Measurements from ENCODE around the gene PAPPA.

PAPPA gene

GRCh38 chr9:116202219-116202912 is 48.8 kb downstream of the PAPPA start:
- TF ChIP-seq CTCF (conservative IDR thresholded peaks at IDR 0.05) (no peak), ZFX (IDR thresholded peaks at IDR 0.05) (no peak)
- no peak overlapping the region for H3K27ac ChIP-seq

DNA sequence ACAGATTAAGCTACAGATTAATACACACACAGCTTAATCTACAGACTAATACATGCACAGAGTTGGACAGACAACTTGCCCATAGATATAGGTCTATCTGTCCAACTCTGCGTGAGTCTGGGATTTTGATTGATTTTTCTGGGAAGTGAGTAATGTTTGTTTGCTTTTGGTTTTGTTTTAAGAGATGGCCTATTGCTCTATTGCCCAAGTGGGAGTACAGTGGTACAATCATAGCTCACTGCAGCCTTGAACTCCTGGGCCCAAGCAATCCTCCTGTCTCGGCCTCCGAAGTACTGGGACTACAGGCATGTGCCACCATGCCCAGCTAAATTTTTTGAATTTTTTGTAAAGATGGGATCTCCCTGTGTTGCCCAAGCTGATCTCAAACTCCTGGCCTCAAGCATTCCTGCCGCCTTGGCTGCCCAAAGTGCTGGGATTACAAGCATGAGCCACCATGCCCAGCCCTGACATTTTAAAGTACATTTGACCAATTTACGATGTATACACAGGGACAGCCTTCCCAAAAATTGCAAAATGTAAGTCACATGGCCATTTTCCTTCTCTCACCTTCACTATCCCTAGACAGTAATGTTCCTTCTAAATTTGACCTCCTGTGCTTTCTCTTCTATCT is 50.8 kb downstream of the PAPPA start:
- no peak for TF ChIP-seq CTCF (conservative IDR thresholded peaks at IDR 0.05)
- no peak for TF ChIP-seq ZFX (IDR thresholded peaks at IDR 0.05)
- H3K27ac ChIP-seq: no peak overlapping the region

DNA sequence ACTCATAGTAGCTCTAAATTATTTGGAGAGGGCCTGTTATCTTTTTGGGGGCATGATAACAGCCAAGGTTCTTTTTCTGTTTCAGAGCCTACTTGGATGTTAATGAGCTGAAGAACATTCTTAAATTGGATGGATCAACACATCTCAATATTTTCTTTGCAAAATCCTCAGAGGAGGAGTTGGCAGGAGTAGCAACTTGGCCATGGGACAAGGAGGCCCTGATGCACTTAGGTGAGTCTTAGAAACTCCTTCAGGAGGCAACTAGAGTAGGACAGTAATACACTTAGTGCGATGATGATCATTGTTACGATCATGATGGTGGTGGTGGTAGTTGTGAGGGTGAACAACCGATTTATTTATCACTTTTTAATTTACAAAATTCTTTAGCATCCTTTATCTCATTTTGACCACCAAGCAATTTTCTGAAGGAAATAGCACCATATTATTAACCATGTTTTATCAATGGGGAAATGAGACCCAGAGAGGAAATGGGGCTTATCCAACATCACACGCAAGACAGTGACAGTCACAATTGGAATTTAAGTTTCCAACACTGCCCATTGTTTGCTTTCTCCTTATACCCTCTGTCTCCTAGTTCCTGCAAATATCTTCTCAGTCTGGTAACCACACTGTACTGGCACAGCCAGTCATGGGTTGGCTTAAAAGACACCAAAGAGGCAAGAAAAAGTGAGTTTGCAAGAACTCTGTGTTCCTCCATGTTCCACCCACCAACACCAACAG is 54.0 kb downstream of the PAPPA start:
- no peak for TF ChIP-seq CTCF (conservative IDR thresholded peaks at IDR 0.05)
- no peak for TF ChIP-seq ZFX (IDR thresholded peaks at IDR 0.05)
- H3K27ac ChIP-seq: no peak overlapping the region

GRCh38 chr9:116208417-116209232 is 55.0 kb downstream of the PAPPA start:
- TF ChIP-seq CTCF (conservative IDR thresholded peaks at IDR 0.05) (no peak), ZFX (IDR thresholded peaks at IDR 0.05) (no peak)
- H3K27ac ChIP-seq: no peak overlapping the region

DNA sequence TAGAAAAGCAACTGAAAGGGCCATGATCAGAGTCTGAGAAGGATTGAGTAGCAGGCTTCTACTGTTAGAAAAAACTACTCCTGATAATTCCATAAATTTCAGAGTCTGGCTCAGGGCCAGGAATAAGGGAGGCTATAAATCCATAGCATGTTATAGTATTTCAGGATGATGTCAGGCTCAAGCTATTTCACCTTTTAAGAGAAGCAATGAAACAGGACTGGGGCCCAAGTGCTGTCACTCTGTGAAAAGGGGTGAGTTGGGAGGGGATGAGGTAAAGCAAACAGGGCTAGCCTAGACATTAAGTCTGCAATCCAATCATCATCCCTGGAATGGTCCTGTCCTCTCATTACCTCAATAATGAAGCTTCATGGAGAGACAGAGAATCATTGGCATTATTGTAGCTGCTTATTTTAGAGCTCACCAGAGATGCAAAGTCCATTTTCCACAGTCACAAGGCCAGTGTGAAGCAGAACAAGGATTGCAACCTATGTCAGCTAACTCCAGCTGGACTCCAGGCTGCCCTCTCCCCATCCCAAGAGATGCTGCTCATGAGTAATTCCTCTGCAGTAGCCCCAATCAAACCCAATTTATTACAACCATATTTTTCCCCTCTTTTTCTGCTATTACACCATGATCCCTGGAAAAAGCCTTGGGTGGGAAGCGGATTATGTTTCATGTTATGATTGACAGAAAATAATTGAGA is 56.0 kb downstream of the PAPPA start:
- no peak overlapping the region for H3K27ac ChIP-seq
- TF ChIP-seq CTCF (conservative IDR thresholded peaks at IDR 0.05) (no peak), ZFX (IDR thresholded peaks at IDR 0.05) (no peak)

DNA sequence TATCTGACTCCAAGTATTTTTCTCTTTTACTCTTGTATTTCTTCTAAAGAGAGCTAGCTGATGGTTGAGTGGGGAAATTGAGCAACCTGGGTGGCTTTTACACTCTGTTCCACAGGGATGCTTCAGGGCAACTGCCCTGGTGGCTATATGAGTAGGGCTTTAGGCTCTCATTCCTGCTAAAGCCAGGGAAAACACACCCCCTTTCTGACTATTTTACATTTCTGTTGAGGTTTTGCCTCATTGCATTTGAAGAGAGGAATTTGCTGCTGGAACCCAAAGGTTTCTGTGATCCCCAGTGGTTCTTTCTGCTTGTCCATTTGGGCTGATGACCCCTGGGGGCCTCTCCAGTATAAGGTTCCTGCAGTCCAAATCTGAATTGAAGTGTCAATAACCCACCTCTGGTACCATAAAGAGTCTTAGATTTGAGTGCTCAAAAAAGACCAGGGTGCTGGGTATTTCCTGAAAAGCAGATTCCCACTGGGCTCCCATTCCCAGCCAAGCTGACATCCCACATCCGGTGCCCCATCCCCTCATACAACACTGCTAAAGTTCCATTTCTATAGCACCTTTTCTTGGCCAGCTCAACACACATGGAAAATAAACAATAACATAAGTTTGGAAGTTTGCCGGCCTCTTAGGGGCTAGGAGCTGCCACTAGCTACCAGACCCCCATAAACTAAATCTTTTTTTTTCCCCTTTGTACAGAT is 59.5 kb downstream of the PAPPA start:
- TF ChIP-seq ZFX (IDR thresholded peaks at IDR 0.05) (no peak), CTCF (conservative IDR thresholded peaks at IDR 0.05) (no peak)
- H3K27ac ChIP-seq: no peak overlapping the region
